Measurements from ENCODE around the gene CIDEC.
A peak's percentile ranks its signal among the peaks of the same experiment; 100 is the strongest.

CIDEC gene

DNA sequence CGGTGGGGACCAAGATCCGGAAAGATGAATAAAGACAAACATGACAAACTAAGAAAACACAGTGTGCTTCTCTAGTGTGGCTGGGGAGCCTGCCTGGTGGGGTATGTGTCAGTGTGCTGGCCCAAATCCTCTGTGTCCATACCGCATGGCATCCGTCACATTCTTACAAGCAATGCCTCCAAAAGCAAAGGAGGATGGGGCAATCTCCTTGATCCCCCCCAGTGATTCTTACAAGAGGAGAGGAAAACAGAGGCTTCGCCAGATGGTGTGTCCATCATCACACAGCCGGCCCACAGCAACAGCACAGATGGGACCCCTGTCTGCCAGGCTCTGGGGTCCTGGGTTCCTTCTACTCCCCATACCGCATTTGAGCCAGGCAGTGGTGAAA is 36.3 kb upstream of the CIDEC start:
- no peak for DNase-seq (ENCODE audit: extremely low read depth, insufficient read length)
- TF ChIP-seq, protein P1, sequence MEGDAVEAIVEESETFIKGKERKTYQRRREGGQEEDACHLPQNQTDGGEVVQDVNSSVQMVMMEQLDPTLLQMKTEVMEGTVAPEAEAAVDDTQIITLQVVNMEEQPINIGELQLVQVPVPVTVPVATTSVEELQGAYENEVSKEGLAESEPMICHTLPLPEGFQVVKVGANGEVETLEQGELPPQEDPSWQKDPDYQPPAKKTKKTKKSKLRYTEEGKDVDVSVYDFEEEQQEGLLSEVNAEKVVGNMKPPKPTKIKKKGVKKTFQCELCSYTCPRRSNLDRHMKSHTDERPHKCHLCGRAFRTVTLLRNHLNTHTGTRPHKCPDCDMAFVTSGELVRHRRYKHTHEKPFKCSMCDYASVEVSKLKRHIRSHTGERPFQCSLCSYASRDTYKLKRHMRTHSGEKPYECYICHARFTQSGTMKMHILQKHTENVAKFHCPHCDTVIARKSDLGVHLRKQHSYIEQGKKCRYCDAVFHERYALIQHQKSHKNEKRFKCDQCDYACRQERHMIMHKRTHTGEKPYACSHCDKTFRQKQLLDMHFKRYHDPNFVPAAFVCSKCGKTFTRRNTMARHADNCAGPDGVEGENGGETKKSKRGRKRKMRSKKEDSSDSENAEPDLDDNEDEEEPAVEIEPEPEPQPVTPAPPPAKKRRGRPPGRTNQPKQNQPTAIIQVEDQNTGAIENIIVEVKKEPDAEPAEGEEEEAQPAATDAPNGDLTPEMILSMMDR (IDR thresholded peaks at IDR 0.05; ENCODE audit: insufficient read depth, low read length, poor library complexity, severe bottlenecking) = no peak
- Histone ChIP-seq H3K36me3 (ENCODE audit: control insufficient read depth, insufficient read depth, low read length) (no peaks in the 10 kb centered on the region), H3K4me3 (replicated peaks; ENCODE audit: low read depth, low read length) (no peak overlapping the region), H3K27me3 (replicated peaks; ENCODE audit: control insufficient read depth, insufficient read depth, low read length) (no peaks in the 10 kb centered on the region; the same call in none of the 2 replicates)

DNA sequence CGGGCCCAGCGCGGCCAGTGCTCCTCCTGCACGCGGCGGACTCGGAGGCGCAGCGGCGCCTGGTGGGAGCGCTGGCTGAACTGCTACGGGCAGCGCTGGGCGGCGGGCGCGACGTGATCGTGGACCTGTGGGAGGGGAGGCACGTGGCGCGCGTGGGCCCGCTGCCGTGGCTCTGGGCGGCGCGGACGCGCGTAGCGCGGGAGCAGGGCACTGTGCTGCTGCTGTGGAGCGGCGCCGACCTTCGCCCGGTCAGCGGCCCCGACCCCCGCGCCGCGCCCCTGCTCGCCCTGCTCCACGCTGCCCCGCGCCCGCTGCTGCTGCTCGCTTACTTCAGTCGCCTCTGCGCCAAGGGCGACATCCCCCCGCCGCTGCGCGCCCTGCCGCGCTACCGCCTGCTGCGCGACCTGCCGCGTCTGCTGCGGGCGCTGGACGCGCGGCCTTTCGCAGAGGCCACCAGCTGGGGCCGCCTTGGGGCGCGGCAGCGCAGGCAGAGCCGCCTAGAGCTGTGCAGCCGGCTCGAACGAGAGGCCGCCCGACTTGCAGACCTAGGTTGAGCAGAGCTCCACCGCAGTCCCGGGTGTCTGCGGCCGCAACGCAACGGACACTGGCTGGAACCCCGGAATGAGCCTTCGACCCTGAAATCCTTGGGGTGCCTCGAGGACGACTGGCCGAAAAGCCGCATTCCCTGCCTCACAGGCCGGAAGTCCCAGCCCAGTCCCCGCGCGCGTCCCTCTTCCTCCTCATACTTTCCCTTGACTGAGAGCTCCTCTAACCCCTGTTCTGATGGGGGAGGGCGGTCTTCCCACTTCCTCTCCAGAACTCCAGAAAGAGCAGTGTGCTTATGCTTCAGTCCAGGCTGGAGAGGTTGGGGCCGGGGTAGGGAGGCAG is 35.4 kb upstream of the CIDEC start:
- TF ChIP-seq, protein P1 (IDR thresholded peaks at IDR 0.05; ENCODE audit: insufficient read depth, low read length, poor library complexity, severe bottlenecking) = no peak
- peak; percentile 35 for DNase-seq (ENCODE audit: extremely low read depth, insufficient read length)
- Histone ChIP-seq H3K27me3 (replicated peaks; ENCODE audit: control insufficient read depth, insufficient read depth, low read length) (no peaks in the 10 kb centered on the region; the same call in none of the 2 replicates), H3K36me3 (ENCODE audit: control insufficient read depth, insufficient read depth, low read length) (no peaks in the 10 kb centered on the region), H3K4me3 (replicated peaks; ENCODE audit: low read depth, low read length) (peak overlapping the region; percentile 48)

DNA sequence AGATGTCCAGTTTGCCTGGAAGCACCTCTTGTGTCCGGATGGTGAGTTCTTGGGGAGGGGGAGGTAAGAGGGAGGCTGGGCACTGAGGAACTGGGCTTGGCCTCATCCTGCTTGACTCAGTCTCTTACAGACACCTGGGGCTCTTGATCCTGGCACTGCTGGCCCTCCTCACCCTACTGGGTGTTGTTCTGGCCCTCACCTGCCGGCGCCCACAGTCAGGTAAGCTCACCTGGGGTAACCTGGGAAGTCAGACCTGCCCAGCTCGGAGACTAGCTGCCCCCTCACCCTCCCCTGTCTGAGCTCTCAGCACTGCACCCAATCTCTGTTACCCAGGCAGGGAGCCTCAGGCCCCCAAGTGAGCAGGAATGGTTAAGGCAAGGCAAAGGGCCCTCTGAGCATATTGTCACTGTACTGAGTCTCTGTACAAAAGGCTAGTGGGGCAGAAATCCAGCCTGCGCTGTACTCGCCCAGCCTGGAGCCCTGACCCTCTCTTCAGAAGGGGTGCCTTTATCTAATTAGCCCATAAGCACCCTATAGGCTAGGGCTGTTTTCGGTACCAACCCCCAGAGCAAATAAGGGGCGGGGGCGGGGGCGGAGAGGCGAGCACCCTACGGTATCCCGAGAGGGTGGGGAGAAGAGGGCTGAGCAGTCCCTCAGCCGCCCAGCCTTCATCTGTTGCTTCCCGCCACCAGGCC is 34.7 kb upstream of the CIDEC start:
- H3K4me3 ChIP-seq (replicated peaks; ENCODE audit: low read depth, low read length) = peak overlapping the region; percentile 48
- no peak for DNase-seq (ENCODE audit: extremely low read depth, insufficient read length)
- TF ChIP-seq, protein P1 (IDR thresholded peaks at IDR 0.05; ENCODE audit: insufficient read depth, low read length, poor library complexity, severe bottlenecking) = no peak
- H3K27me3 ChIP-seq (replicated peaks; ENCODE audit: control insufficient read depth, insufficient read depth, low read length) = no peaks in the 10 kb centered on the region; the same call in none of the 2 replicates
- H3K36me3 ChIP-seq (ENCODE audit: control insufficient read depth, insufficient read depth, low read length) = no peaks in the 10 kb centered on the region

DNA sequence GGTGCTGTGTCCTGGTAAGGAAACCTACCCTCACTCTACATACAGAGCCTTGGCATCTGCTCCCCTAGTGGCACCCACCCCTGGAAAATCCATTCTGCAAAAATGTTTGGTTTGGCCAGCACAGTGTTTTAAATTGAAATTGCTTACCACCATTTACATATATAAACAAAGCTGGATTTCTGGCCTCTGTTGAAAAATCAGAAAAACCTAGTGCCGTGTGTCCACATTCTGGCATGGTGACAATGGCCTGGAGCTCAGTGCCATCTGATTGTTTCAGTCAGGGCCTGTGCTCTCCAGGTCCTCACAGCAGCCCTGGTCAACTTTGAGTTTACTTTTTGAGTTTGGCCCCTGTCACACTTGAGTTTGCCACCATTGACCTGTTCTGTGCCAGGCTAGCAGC is 34.0 kb upstream of the CIDEC start:
- TF ChIP-seq, protein P1 (IDR thresholded peaks at IDR 0.05; ENCODE audit: insufficient read depth, low read length, poor library complexity, severe bottlenecking) = no peak
- Histone ChIP-seq H3K36me3 (ENCODE audit: control insufficient read depth, insufficient read depth, low read length) (no peaks in the 10 kb centered on the region), H3K4me3 (replicated peaks; ENCODE audit: low read depth, low read length) (no peak overlapping the region), H3K27me3 (replicated peaks; ENCODE audit: control insufficient read depth, insufficient read depth, low read length) (no peaks in the 10 kb centered on the region; the same call in none of the 2 replicates)
- DNase-seq (ENCODE audit: extremely low read depth, insufficient read length) = no peak

DNA sequence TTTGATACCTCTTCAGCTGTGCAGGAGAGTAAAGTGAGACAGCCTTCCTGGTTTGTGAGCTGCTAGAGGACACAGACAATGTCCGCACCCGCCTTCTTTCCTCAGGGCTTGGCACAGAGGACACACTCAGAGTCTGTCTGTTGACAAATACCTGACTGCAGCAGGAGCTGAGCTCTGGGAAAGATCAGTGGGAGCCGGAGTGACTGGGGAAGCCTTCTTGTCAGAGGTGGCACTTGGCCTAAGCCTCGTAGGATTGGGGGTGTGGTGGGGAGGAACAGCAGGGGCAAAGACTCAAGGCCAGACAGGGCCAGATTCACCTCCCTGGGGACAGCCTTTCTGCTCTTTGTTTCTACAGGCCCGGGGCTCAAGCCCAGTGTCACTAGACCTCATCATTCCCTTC is 33.5 kb upstream of the CIDEC start:
- Histone ChIP-seq H3K27me3 (replicated peaks; ENCODE audit: control insufficient read depth, insufficient read depth, low read length) (no peaks in the 10 kb centered on the region; the same call in none of the 2 replicates), H3K4me3 (replicated peaks; ENCODE audit: low read depth, low read length) (no peak overlapping the region), H3K36me3 (ENCODE audit: control insufficient read depth, insufficient read depth, low read length) (no peaks in the 10 kb centered on the region)
- TF ChIP-seq, protein P1 (IDR thresholded peaks at IDR 0.05; ENCODE audit: insufficient read depth, low read length, poor library complexity, severe bottlenecking) = no peak
- no peak for DNase-seq (ENCODE audit: extremely low read depth, insufficient read length)

Data from GM06990 (cell line).